Limb (tissue), 2 donors: ENCODE data around the gene SLC25A22.

Experiments
- DNase-seq, 2 donors: peaks; one replicate each; pipeline ENCODE4 v3.0.0-alpha.2; 2016; ENCODE audit errors: extremely low spot score in 2 of 2

SLC25A22 gene

DNA sequence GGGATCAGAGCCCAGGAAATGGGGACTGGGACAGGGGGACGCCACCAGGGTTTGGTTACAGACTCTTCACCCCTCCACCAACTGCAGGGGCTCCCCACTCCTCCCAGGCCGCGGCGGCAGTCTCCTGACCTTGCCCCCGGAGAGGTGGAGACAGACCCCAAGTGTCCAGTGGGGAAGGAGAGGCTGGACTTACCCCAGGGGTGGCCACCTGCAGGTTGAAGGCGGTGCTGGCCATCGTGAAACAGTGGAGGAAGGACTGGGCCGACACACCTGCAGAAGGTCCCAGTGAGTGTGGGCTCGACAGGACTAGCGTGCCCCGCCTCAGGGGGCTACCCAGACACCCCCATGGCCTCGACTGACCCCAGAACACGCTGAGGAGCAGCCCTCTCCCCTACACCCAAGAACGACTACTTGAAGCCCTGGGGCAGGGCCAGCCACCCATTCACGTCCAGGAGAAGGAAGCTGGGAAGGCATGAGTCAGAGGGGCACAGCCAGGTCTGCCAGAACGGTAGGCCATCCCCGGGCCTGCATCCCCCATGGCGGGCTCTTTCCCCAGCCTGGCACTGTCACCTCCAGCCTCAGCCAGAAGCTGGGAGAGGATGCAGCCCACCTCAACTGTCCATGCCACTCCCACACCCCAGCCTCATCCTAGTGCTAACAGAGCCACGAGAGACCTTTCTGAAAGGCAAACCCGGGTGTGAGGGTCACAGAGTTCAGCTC lies 23.0 kb downstream of the SLC25A22 start:
- no peak for DNase-seq

DNA sequence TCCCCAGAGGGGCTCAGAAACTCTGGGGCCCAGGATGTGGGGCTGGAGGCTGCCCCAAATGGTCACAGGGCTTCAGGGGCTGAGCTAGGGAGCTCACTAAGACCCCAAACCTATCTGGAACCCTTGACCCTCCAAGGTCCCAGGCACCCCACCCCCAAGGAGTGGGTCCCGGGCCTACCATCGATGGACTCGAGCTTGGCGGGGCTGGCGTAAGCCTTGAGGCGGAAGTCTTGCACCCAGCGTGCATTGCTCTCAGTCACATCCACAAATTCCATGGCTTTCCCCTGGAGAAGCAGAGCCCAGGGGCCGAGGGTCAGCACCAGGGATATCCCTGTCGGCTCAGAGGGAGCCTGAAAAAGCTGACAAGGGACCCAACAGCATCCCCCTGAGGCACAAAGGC lies 24.3 kb downstream of the SLC25A22 start:
- DNase-seq = no peak

- DNase-seq = no peak
Measured at GRCh38 chr11:773425-773824, 24.7 kb downstream of the SLC25A22 start.

DNA sequence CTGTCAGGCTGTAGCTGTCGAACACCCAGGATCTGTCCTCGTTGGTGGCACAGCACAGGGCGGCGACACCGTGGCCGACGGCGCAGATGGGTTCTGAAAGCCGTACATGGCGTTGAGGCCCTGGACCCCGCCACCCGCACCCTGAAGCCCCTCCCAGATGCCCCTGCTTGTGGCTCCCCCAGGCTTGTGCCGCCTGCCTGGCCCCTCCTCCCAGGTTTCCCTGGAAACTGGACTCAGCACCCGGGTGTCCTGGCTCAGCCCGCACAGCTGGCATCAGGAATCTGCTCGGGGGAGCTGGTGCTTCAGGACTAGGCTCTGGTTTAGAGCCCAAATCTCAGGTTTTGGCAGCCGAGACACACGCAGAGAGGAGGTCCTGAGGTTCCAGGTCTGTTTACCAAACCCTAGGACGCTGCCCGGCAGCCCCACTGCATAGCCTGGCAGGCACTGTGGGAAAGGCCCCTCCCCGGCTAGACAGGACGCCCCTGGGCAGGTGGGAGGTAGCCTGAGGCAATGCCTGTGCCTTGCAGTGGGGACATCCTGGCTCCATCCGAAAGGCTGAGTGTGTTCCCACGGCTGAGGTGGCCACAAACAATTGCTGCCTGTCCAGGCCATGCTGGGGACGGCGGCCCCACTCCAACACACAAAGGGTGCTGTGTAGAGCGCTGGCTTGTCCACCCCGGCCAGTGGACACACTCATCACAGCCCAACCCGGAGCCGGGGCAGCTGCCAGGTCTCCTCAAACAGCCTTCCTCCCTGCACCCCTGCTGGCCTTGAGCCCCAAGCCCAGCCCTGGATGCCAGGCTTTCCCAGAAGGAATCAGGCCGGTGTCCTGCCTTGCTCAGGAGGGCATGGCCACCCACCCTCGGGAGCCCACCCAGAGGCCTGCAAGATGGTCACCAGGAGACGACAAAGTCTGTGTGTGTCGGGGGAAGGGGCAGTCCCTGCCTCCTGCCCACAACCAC lies 25.4 kb downstream of the SLC25A22 start:
- DNase-seq = no peak

- DNase-seq = no peak
Measured at GRCh38 chr11:771617-772204, 26.4 kb downstream of the SLC25A22 start.

DNA sequence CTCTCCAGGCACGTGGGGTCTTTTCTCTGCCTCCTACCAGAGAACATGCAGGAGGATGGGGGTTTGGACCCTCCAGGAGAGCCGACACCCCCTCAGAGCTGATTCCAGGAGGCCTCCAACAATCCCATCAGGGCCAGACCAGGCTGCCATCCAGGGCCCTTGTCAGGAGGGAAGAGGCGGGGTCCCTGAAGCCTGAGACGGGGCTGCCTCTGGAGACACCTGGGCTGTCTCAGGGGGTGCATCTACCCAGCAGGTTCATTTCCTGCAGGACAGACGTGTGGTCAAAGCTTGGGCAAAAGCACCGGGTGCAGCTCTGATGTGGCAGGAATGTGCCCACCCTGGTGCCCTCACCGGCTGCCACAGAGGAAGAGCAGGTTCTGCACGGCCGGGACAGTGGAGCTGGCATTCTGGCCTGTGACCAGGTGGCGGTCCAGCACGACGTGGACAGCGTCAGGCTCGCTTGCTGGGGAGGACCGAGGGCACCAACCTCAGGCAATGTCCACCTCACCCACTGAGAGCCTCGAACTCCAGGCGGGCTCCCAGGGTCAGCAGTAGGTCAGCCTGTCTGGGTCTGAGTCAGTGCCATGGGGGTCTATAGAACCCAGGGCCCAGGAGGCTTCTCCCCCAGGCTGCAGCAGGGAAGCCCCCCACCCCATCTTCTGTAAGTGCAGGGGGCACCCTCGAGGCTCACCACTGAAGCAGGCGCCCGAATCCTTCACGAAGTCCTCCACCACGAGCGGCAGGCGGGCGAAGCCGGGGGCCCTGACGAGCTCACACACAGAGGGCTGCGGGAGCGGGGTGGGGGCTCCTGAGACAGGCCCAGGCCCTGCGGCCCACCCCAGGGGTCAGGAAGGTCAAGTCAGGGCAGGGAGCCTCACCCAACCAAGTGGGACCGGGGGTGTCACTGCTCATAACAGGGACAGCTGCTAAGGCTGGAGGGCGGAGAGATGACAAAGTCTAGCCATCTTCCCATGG lies 27.2 kb downstream of the SLC25A22 start:
- no peak for DNase-seq

GRCh38 chr11:769887-770641 lies 28.0 kb downstream of the SLC25A22 start:
- DNase-seq = no peak

GRCh38 chr11:767238-767637 lies 30.8 kb downstream of the SLC25A22 start:
- no peak for DNase-seq

GRCh38 chr11:766936-767210 lies 31.2 kb downstream of the SLC25A22 start:
- DNase-seq = no peak

GRCh38 chr11:766106-766935 lies 31.8 kb downstream of the SLC25A22 start:
- no peak for DNase-seq

- DNase-seq = no peak
Measured at GRCh38 chr11:765802-766091, 32.3 kb downstream of the SLC25A22 start.

GRCh38 chr11:765025-765801 lies 32.9 kb downstream of the SLC25A22 start:
- peak in 1 of 2 donors; percentile 67 for DNase-seq

DNA sequence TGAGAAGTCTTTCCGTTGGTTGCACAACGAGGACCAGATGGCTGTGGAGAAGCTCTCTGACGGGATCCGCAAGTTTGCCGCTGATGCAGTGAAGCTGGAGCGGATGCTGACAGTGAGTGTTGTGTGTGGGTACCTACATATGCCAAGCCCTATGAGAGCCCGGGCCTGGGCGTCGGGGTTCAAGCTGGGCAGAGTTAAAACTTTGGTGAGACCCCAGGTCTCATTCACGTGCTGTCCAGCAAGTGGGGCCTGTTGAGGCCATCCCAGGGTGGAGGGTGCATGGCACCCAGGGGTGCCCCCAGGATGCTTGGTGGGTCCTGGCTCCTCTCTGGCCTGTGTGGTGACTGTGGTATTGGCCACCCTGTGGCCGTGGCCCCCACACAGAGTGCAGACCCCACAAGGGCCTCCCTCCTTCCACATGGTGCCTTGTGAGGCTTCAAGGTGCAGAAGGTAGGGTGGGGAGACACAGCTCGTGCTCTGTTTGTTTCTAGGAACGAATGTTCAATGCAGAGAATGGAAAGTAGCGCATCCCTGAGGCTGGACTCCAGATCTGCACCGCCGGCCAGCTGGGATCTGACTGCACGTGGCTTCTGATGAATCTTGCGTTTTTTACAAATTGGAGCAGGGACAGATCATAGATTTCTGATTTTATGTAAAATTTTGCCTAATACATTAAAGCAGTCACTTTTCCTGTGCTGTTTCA lies 33.6 kb downstream of the SLC25A22 start:
- no peak for DNase-seq

DNA sequence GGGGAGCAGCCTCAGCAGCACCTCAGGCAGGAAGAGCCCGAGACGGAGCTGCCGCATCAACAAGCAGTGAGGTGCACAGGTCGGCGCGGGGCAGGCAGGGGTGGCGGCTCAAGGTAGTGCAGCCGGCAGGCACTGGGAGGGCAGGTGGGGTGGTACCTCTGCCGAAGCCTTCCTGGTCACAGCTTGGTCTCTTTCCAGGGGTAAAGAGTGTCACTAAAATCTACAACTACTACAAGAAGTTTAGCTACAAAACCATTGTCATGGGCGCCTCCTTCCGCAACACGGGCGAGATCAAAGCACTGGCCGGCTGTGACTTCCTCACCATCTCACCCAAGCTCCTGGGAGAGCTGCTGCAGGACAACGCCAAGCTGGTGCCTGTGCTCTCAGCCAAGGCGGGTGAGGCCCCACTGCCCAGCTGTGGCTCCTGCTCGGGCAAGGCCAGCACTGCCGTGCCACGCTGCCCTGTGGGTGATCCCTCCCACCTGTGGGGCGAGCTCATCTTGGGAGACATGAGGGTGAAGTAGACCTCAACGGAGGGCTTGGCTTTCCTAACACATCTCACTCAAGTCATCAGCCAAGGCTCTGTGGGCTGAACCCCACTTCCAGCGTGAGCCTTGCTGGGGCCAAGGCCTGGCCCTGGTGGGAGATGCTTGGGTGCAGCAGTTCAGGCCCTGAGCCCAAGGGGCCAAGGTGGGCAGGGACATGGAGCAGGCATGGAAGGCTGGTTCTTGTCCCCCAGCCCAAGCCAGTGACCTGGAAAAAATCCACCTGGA lies 34.3 kb downstream of the SLC25A22 start:
- no peak for DNase-seq

- no peak for DNase-seq
Measured at GRCh38 chr11:763073-763463, 35.0 kb downstream of the SLC25A22 start.

GRCh38 chr11:762421-763072 lies 35.5 kb downstream of the SLC25A22 start:
- peak in 1 of 2 donors; percentile 13 for DNase-seq

DNA sequence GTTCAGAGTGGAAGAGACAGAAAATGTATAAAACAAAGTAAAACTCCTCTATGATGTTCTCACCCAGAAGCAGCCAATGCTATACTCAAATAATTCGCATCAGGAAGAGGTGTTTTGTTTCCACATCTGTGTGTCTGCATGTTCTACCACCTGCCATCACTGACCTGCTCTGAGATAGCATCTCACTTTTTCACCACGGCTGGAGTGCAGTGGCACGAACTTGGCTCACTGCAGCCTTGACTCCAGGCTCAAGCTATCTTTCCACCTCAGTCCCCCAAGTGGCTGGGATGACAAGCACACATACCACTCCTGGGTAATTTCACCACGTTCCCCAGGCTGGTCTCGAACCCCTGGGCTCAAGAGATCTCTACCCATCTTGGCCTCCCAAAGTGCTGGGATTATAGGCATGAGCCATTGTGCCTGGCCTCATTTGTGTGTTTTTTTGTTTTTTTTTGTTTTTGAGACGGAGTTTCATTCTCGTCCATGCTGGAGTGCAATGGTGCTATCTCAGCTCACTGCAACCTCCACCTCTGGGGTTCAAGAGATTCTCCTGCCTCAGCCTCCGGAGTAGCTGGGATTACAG lies 36.5 kb downstream of the SLC25A22 start:
- DNase-seq = no peak
